Hematopoietic multipotent progenitor cell (in vitro differentiated cells): ENCODE data around the gene PSMD11. TPM values are rescaled to one million over a fixed set of nuclear protein-coding genes. Genes with fewer than 3 reads are reported as not detected.
"Not testable (repeated sequence)": the region's sequence is repeated elsewhere in the genome, so short reads cannot be mapped to it uniquely, and the experiment has no call there.

Source experiments
- DNase-seq, 3 donors: peaks; one replicate each; pipeline ENCODE4 v3.0.0-alpha.2; 2011 to 2015; ENCODE audit warnings: low read depth in 2 of 3, low spot score in 2 of 3
- total RNA-seq: library from RNA; depleted of rRNA; stranded (reverse); fragments of >200 nt; gene quantifications from one replicate; pipeline ENCODE4 v1.2.3, GENCODE V29; 2012

PSMD11 gene
- total RNA-seq: 34.5 TPM

GRCh38 chr17:32444301-32445073, at the start of gene PSMD11:
PSMD11 (plus strand) TSS chr17:32444510; CDS start chr17:32444524, 14 bp downstream.
- peak; percentile 95 to 99 (median 98) for DNase-seq

- DNase-seq: no peak
Observed at GRCh38 chr17:32396343-32396742, 48.0 kb upstream of the PSMD11 start.

- DNase-seq: no peak
Observed at GRCh38 chr17:32398946-32399345, 45.4 kb upstream of the PSMD11 start.

- not testable (repeated sequence) for DNase-seq
Observed at GRCh38 chr17:32410085-32410484, 34.2 kb upstream of the PSMD11 start.

- DNase-seq: no peak
Observed at GRCh38 chr17:32426894-32427293, 17.4 kb upstream of the PSMD11 start.

- no peak for DNase-seq
Observed at GRCh38 chr17:32429598-32429997, 14.7 kb upstream of the PSMD11 start.

GRCh38 chr17:32440722-32441121, 3.6 kb upstream of the PSMD11 start:
- no peak for DNase-seq

GRCh38 chr17:32441886-32442285, 2.4 kb upstream of the PSMD11 start:
- DNase-seq: no peak

- DNase-seq: no peak
Observed at GRCh38 chr17:32443827-32444300, 446 bp upstream of the PSMD11 start.

- peak in 2 of 3 donors; percentile 28 to 40 for DNase-seq
Observed at GRCh38 chr17:32445074-32445415, 735 bp downstream of the PSMD11 start.

- DNase-seq: no peak
Observed at GRCh38 chr17:32445497-32445896, 1.2 kb downstream of the PSMD11 start.

GRCh38 chr17:32445971-32446370, 1.7 kb downstream of the PSMD11 start:
- no peak for DNase-seq

GRCh38 chr17:32446949-32447348, 2.6 kb downstream of the PSMD11 start:
- no peak for DNase-seq

- DNase-seq: no peak
Observed at GRCh38 chr17:32449963-32450362, 5.7 kb downstream of the PSMD11 start.

GRCh38 chr17:32450379-32450778, 6.1 kb downstream of the PSMD11 start:
- not testable (repeated sequence) for DNase-seq

- no peak for DNase-seq
Observed at GRCh38 chr17:32451879-32452278, 7.6 kb downstream of the PSMD11 start.

- no peak for DNase-seq
Observed at GRCh38 chr17:32452281-32452680, 8.0 kb downstream of the PSMD11 start.

GRCh38 chr17:32453370-32453769, 9.1 kb downstream of the PSMD11 start:
- no peak for DNase-seq

- no peak for DNase-seq
Observed at GRCh38 chr17:32458371-32458770, 14.1 kb downstream of the PSMD11 start.

- DNase-seq: no peak
Observed at GRCh38 chr17:32460054-32460453, 15.7 kb downstream of the PSMD11 start.

GRCh38 chr17:32461498-32461852, 17.2 kb downstream of the PSMD11 start:
- DNase-seq: no peak

GRCh38 chr17:32461853-32462617, 17.7 kb downstream of the PSMD11 start:
- DNase-seq: peak; percentile 32 to 81 (median 61)
